GM23248 (cell line): ENCODE data around the gene HTRA1. TPM values are rescaled to one million over a fixed set of nuclear protein-coding genes. Genes with fewer than 3 reads are reported as not detected.

ENCODE experiments used
- DNase-seq: peaks from one replicate; pipeline ENCODE4 v3.0.0-alpha.2; 2015
- H2AFZ ChIP-seq: fragments of 200-600 bp; sonication (generic); 2 replicates; pipeline ENCODE4 v1.6.1; 2016; ENCODE audit warnings: antibody characterized with exemption
- H3F3A ChIP-seq: fragments of 200-600 bp; sonication (generic); 2 replicates; pipeline ENCODE4 v1.6.1; 2016; ENCODE audit warnings: mild to moderate bottlenecking, antibody characterized with exemption, mixed run types; ENCODE audit not compliant: insufficient read depth
- H3K27ac ChIP-seq: fragments of 200-600 bp; sonication (generic); 2 replicates; pipeline ENCODE4 v1.5.1; 2016; ENCODE audit warnings: mild to moderate bottlenecking
- H3K27me3 ChIP-seq: fragments of 200-600 bp; sonication (generic); replicated peaks from 2 replicates; pipeline ENCODE4 v1.6.1; 2016; ENCODE audit warnings: mild to moderate bottlenecking; ENCODE audit not compliant: insufficient read depth
- H3K36me3 ChIP-seq: fragments of 200-600 bp; sonication (generic); 2 replicates; pipeline ENCODE4 v1.6.1; 2016; ENCODE audit warnings: low read depth, mild to moderate bottlenecking
- H3K4me1 ChIP-seq: fragments of 200-600 bp; sonication (generic); 2 replicates; pipeline ENCODE4 v1.6.1; 2016; ENCODE audit warnings: mild to moderate bottlenecking; ENCODE audit not compliant: insufficient read depth
- H3K4me2 ChIP-seq: fragments of 200-600 bp; sonication (generic); one replicate; pipeline ENCODE4 v1.6.1; 2016; ENCODE audit warnings: mild to moderate bottlenecking; ENCODE audit not compliant: unreplicated experiment
- H3K4me3 ChIP-seq: fragments of 200-600 bp; sonication (generic); 2 replicates; pipeline ENCODE4 v1.5.1; 2016; ENCODE audit warnings: mild to moderate bottlenecking
- H3K79me2 ChIP-seq: fragments of 200-600 bp; sonication (generic); 2 replicates; pipeline ENCODE4 v1.6.1; 2016; ENCODE audit warnings: mild to moderate bottlenecking; ENCODE audit not compliant: insufficient read depth
- H3K9ac ChIP-seq: fragments of 200-600 bp; sonication (generic); 2 replicates; pipeline ENCODE4 v1.6.1; 2016; ENCODE audit warnings: mild to moderate bottlenecking
- H3K9me2 ChIP-seq: fragments of 200-600 bp; sonication (generic); 2 replicates; pipeline ENCODE4 v1.6.1; 2016; ENCODE audit warnings: mixed run types, mild to moderate bottlenecking, moderate library complexity; ENCODE audit not compliant: insufficient read depth
- H3K9me3 ChIP-seq: fragments of 200-600 bp; sonication (generic); one replicate; pipeline ENCODE4 v1.6.1; 2017; ENCODE audit warnings: low read depth
- H4K20me1 ChIP-seq: fragments of 200-600 bp; sonication (generic); 2 replicates; pipeline ENCODE4 v1.6.0; 2016; ENCODE audit not compliant: insufficient read depth
- EZH2 ChIP-seq: fragments of 200-600 bp; sonication (generic); IDR thresholded peaks from 2 replicates; pipeline ENCODE4 v1.6.1; 2018; ENCODE audit warnings: antibody characterized with exemption, mild to moderate bottlenecking; ENCODE audit not compliant: insufficient read depth, poor library complexity, severe bottlenecking
- EZH2phosphoT487 ChIP-seq: fragments of 200-600 bp; sonication (generic); IDR thresholded peaks from 2 replicates; pipeline ENCODE4 v1.6.1; 2018; ENCODE audit warnings: antibody characterized with exemption, moderate library complexity, mild to moderate bottlenecking, low read depth; ENCODE audit not compliant: insufficient read depth
- WGBS, 2 experiments: methylation state at CpG; one replicate each; pipeline ENCODE4 v1.1.6; 2015 to 2017; ENCODE audit warnings: low lambda C conversion rate in 2 of 2, low coverage in 1 of 2; ENCODE audit errors: missing lambda C conversion rate in 2 of 2; 5-methylcytosine and 5-hydroxymethylcytosine counted together
- in situ Hi-C: fragments of 300-500 bp; cut with MboI; formaldehyde crosslinking; loops from 2 replicates; pipeline ENCODE4 v1.15.0; 2020
- polyA plus RNA-seq: library from polyadenylated mRNA; unstranded; fragments of >200 nt; fragmentation: Nextera tagmentation; extraction: Ambion mirVana; gene quantifications from 2 replicates; pipeline ENCODE4 v1.2.1, GENCODE V29; 2016
- total RNA-seq: library from RNA; depleted of rRNA; stranded (reverse); fragments of >200 nt; shearing (Covaris generic); gene quantifications from 2 replicates; pipeline ENCODE4 v1.2.3, GENCODE V29; 2014

HTRA1 gene
- total and polyA plus RNA-seq, 2 experiments from 2014 or later: 220 to 405 TPM

DNA sequence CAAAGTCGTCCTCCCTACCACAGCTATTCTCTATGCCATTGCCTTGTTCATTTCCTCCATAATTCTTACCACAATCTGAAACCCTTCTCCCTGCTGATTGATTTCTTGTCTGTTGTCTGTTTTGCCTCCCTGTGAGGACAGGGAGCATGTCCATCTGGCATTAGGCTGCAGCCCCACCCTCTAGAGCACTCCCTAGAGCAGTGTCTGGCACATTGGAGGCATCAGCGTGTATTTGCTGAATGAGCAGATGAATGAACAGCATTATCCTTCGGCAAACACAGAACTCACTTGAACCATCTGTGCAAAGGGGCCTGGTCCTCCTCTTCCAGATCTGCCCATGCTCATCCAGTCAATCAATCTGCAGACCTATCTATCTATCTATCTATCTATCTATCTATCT lies 94.1 kb downstream of the HTRA1 start:
- Histone ChIP-seq H3K36me3 (no peaks in the 10 kb centered on the region), H3K4me2 (no peak overlapping the region), H3F3A (no peaks in the 10 kb centered on the region), H3K4me1 (no peaks in the 10 kb centered on the region), H4K20me1 (no peaks in the 10 kb centered on the region), H3K27me3 (peaks cover 7% of the 10 kb centered on the region; the same call in 1 of the 2 replicates), H3K9me3 (no peaks in the 10 kb centered on the region), H3K9me2 (no peaks in the 10 kb centered on the region), H3K9ac (no peak overlapping the region), H2AFZ (no peak overlapping the region), H3K79me2 (no peaks in the 10 kb centered on the region), H3K4me3 (no peak overlapping the region), H3K27ac (no peak overlapping the region)
- in situ Hi-C loops: no loop called here
- WGBS, 2 experiments: 24 to 32% methylated on average over 3 of the region's 3 CpGs
- DNase-seq: no peak
- no peak for TF ChIP-seq EZH2
- TF ChIP-seq EZH2phosphoT487: no peak

- Histone ChIP-seq H3K27me3 (peaks cover 19% of the 10 kb centered on the region), H3K36me3 (no peaks in the 10 kb centered on the region), H3K9me2 (no peaks in the 10 kb centered on the region), H2AFZ (no peak overlapping the region), H3K4me3 (no peak overlapping the region), H3K27ac (no peak overlapping the region), H3K9ac (no peak overlapping the region), H3K4me1 (no peaks in the 10 kb centered on the region), H3K79me2 (no peaks in the 10 kb centered on the region), H3F3A (no peaks in the 10 kb centered on the region), H3K9me3 (no peaks in the 10 kb centered on the region), H4K20me1 (no peaks in the 10 kb centered on the region), H3K4me2 (no peak overlapping the region)
- in situ Hi-C loops: no loop called here
- TF ChIP-seq EZH2phosphoT487: no peak
- no peak for TF ChIP-seq EZH2
- 35 to 41% methylated on average over 9 of the region's 9 CpGs for WGBS, 2 experiments
- DNase-seq: no peak
Observed at GRCh38 chr10:122557516-122557915, 96.2 kb downstream of the HTRA1 start.

DNA sequence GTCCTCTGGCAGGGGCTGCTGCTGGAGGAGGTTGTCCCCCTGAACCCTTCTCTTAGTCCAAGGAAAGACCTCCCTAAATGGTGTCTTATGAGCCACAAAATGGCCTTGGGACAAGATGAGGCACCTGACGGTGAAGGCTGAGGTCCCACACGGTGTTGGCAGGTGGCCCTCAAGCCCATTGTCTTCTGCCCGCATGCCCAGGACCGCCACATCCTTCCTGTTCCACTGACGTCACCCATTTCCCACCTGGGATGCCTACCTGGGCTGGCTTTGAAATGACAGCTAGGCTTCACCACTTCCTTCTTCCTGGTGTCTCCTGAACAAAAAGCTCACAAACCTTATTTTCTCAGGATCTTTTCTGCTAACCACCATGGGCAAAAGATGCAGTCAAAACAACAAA lies 97.1 kb downstream of the HTRA1 start:
- Histone ChIP-seq H2AFZ (no peak overlapping the region), H3K4me1 (no peaks in the 10 kb centered on the region), H3K9ac (no peak overlapping the region), H3F3A (no peaks in the 10 kb centered on the region), H3K27me3 (peaks cover 19% of the 10 kb centered on the region), H3K9me2 (no peaks in the 10 kb centered on the region), H3K4me2 (no peak overlapping the region), H3K36me3 (no peaks in the 10 kb centered on the region), H4K20me1 (no peaks in the 10 kb centered on the region), H3K4me3 (no peak overlapping the region), H3K27ac (no peak overlapping the region), H3K79me2 (no peaks in the 10 kb centered on the region), H3K9me3 (no peaks in the 10 kb centered on the region)
- WGBS, 2 experiments: 88 to 94% methylated on average over 5 of the region's 5 CpGs
- no peak for DNase-seq
- no peak for TF ChIP-seq EZH2
- no peak for TF ChIP-seq EZH2phosphoT487
- in situ Hi-C loops: no loop called here

DNA sequence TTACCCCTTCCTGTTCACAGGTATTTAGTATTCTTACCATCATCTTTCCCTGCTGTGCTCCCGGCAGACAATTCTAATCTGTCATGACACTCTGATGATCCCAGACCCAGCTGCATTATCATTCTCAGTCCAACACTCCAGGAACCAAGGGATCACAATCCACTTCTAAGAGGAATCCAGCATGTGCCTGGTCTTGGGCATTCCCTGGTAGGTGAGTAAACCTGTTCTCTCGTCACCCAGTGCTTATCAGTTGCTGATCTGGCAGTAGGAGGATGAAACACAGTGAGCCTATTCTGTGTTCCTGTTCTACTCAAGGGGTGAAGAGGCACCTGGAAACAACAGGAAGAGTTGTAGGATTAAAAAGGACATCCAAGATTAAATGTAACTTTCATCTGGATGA lies 97.9 kb downstream of the HTRA1 start:
- in situ Hi-C loops: no loop called here
- Histone ChIP-seq H3K36me3 (no peaks in the 10 kb centered on the region), H3K9ac (no peak overlapping the region), H3K79me2 (no peaks in the 10 kb centered on the region), H3F3A (no peaks in the 10 kb centered on the region), H3K4me1 (no peaks in the 10 kb centered on the region), H3K27ac (no peak overlapping the region), H3K9me2 (no peaks in the 10 kb centered on the region), H3K9me3 (no peaks in the 10 kb centered on the region), H4K20me1 (no peaks in the 10 kb centered on the region), H2AFZ (no peak overlapping the region), H3K27me3 (peaks cover 23% of the 10 kb centered on the region), H3K4me3 (no peak overlapping the region), H3K4me2 (no peak overlapping the region)
- TF ChIP-seq EZH2phosphoT487 (no peak), EZH2 (no peak)
- peak; percentile 11 for DNase-seq
- WGBS, 2 experiments: 57 to 60% methylated on average over 2 of the region's 2 CpGs

DNA sequence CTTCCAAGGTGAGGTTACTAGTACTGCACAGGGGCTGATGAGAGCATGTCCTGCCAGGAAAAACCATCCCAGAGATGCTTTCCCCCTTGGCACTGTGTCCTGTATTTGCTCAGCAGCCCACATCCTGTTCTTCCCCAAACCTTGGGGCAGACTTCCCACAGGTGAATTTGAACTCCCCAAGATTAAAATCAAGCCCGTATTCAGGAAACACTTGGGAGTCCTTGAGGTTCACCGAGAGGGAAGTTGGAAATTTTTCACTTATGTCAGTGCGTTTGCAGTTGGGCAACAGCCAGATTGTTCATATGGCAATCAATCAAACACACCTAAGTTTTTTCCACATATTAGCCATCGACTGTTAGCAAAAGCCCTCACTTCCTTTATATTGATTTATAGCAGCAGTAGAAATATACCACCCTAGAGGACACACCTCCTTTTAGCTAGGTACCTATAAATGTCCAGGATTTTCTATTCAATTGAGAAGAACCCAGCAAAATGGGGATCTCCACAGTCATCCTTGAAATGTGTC lies 99.0 kb downstream of the HTRA1 start, which contains the start of gene DMBT1:
Gene DMBT1 (plus strand): TSS at position 476 of the 526 bp plus-strand sequence. CDS start 17 bp downstream, at position 493.
- in situ Hi-C loops: loop anchor here (10.0 kb wide), 2 partner anchors 116 to 266 kb away; no protein-coding TSS in a partner anchor
- Histone ChIP-seq H3K79me2 (no peaks in the 10 kb centered on the region), H2AFZ (no peak within 1 kb of the TSS), H3K4me3 (no peak within 1 kb of the TSS), H3K36me3 (no peaks in the 10 kb centered on the region), H4K20me1 (no peaks in the 10 kb centered on the region), H3K27ac (no peak within 1 kb of the TSS), H3K4me1 (no peaks in the 10 kb centered on the region), H3K4me2 (no peak within 1 kb of the TSS), H3F3A (no peaks in the 10 kb centered on the region), H3K9ac (no peak within 1 kb of the TSS), H3K9me3 (no peaks in the 10 kb centered on the region), H3K9me2 (no peaks in the 10 kb centered on the region), H3K27me3 (peaks cover 18% of the 10 kb centered on the region)
- 31 to 33% methylated on average over 4 of the region's 4 CpGs for WGBS, 2 experiments
- no peak for DNase-seq
- TF ChIP-seq EZH2 (no peak), EZH2phosphoT487 (no peak)
